GM23338 (cell line): ENCODE measurements around the gene BTRC. TPM values are rescaled to one million over a fixed set of nuclear protein-coding genes. Genes with fewer than 3 reads are reported as not detected.

Source experiments
- ATAC-seq: fragments of 200-7000 bp; cut with Tn5 transposase; 3 replicates; pipeline ENCODE4 v1.9.1; 2020
- DNase-seq: peaks from one replicate; pipeline ENCODE4 v3.0.0-alpha.2; 2015; ENCODE audit warnings: low spot score
- H2AFZ ChIP-seq: fragments of 200-600 bp; sonication (generic); 2 replicates; pipeline ENCODE4 v1.8.0; 2016; ENCODE audit warnings: antibody characterized with exemption, mild to moderate bottlenecking, moderate library complexity
- H3F3A ChIP-seq: fragments of 200-600 bp; sonication (generic); replicated peaks from 2 replicates; pipeline ENCODE4 v1.8.0; 2017; ENCODE audit warnings: antibody characterized with exemption, mixed run types, low read depth
- H3K27ac ChIP-seq: fragments of 200-600 bp; sonication (generic); 2 replicates; pipeline ENCODE4 v1.6.1; 2016; ENCODE audit warnings: low read depth
- H3K27me3 ChIP-seq: fragments of 200-600 bp; sonication (generic); 2 replicates; pipeline ENCODE4 v1.8.0; 2016; ENCODE audit warnings: mild to moderate bottlenecking, mixed run types, moderate library complexity; ENCODE audit not compliant: insufficient read depth
- H3K36me3 ChIP-seq: fragments of 200-600 bp; sonication (generic); 2 replicates; pipeline ENCODE4 v1.8.0; 2016; ENCODE audit warnings: mild to moderate bottlenecking; ENCODE audit not compliant: insufficient read depth
- H3K4me1 ChIP-seq: fragments of 200-600 bp; sonication (generic); 2 replicates; pipeline ENCODE4 v1.8.0; 2016; ENCODE audit warnings: mild to moderate bottlenecking, moderate library complexity; ENCODE audit not compliant: insufficient read depth
- H3K4me2 ChIP-seq: fragments of 200-600 bp; sonication (generic); 2 replicates; pipeline ENCODE4 v1.7.1; 2017; ENCODE audit warnings: mixed run types
- H3K4me3 ChIP-seq: fragments of 200-600 bp; sonication (generic); 2 replicates; pipeline ENCODE4 v1.6.1; 2016; ENCODE audit warnings: mixed run types
- H3K79me2 ChIP-seq: fragments of 200-600 bp; sonication (generic); replicated peaks from 2 replicates; pipeline ENCODE4 v1.8.0; 2017; ENCODE audit warnings: mild to moderate bottlenecking; ENCODE audit not compliant: insufficient read depth
- H3K9me2 ChIP-seq: fragments of 200-600 bp; sonication (generic); 2 replicates; pipeline ENCODE4 v1.8.0; 2017; ENCODE audit not compliant: insufficient read depth
- H4K20me1 ChIP-seq: fragments of 200-600 bp; sonication (generic); replicated peaks from 2 replicates; pipeline ENCODE4 v1.8.0; 2017; ENCODE audit warnings: mild to moderate bottlenecking; ENCODE audit not compliant: insufficient read depth
- H3K27ac Mint-ChIP-seq: 2 replicates; pipeline ENCODE4 v1.8.0; 2020; ENCODE audit warnings: inconsistent platforms, mild to moderate bottlenecking, moderate library complexity, mixed read lengths
- H3K27me3 Mint-ChIP-seq: 3 replicates; pipeline ENCODE4 v1.8.0; 2022; ENCODE audit warnings: low read depth, mild to moderate bottlenecking, moderate library complexity, mixed read lengths, inconsistent platforms; ENCODE audit not compliant: insufficient read depth, poor library complexity
- H3K36me3 Mint-ChIP-seq: 3 replicates; pipeline ENCODE4 v1.8.0; 2021; ENCODE audit warnings: low read depth, mild to moderate bottlenecking, inconsistent platforms, moderate library complexity, mixed read lengths
- H3K4me1 Mint-ChIP-seq: 3 replicates; pipeline ENCODE4 v1.8.0; 2020; ENCODE audit warnings: mild to moderate bottlenecking, inconsistent platforms, mixed read lengths
- H3K4me3 Mint-ChIP-seq: 3 replicates; pipeline ENCODE4 v1.8.0; 2021; ENCODE audit warnings: moderate library complexity, mild to moderate bottlenecking, inconsistent platforms, mixed read lengths
- H3K9me3 Mint-ChIP-seq: 3 replicates; pipeline ENCODE4 v1.8.0; 2020; ENCODE audit warnings: moderate library complexity, mild to moderate bottlenecking, inconsistent platforms, mixed read lengths
- CREB1 ChIP-seq: fragments of 250-450 bp; sonication (Bioruptor Pico); IDR thresholded peaks from 2 replicates; pipeline ENCODE4 v1.5.0; 2020; ENCODE audit warnings: low read depth, mild to moderate bottlenecking, moderate library complexity
- EZH2 ChIP-seq: fragments of 200-600 bp; sonication (generic); IDR thresholded peaks from one replicate; pipeline ENCODE4 v1.8.0; 2017; ENCODE audit warnings: antibody characterized with exemption, mild to moderate bottlenecking, low read depth; ENCODE audit not compliant: unreplicated experiment
- JUNB ChIP-seq: IDR thresholded peaks from one replicate; pipeline ENCODE4 v1.6.1; 2016; ENCODE audit warnings: antibody characterized with exemption; ENCODE audit not compliant: unreplicated experiment
- POLR2AphosphoS5 ChIP-seq: IDR thresholded peaks from 2 replicates; pipeline ENCODE4 v1.6.1; 2016; ENCODE audit warnings: antibody characterized with exemption, low read depth
- STAT1 ChIP-seq: IDR thresholded peaks from one replicate; pipeline ENCODE4 v1.6.1; 2016; ENCODE audit warnings: antibody characterized with exemption; ENCODE audit not compliant: unreplicated experiment
- ZNF114 ChIP-seq: fragments of 250-450 bp; sonication (Bioruptor Pico); IDR thresholded peaks from 2 replicates; pipeline ENCODE4 v1.5.0; 2020; ENCODE audit warnings: mild to moderate bottlenecking, moderate library complexity
- ZNF331 ChIP-seq: fragments of 250-450 bp; sonication (Bioruptor Pico); IDR thresholded peaks from 2 replicates; pipeline ENCODE4 v1.5.0; 2020; ENCODE audit warnings: low read depth, mild to moderate bottlenecking, moderate library complexity
- polyA plus RNA-seq: library from polyadenylated mRNA; unstranded; fragments of >200 nt; fragmentation: Nextera tagmentation; extraction: Ambion mirVana; gene quantifications from 2 replicates; pipeline ENCODE4 v1.2.1, GENCODE V29; 2016
- total RNA-seq: library from RNA; depleted of rRNA; stranded (reverse); fragments of >200 nt; shearing (Covaris generic); gene quantifications from 2 replicates; pipeline ENCODE4 v1.2.3, GENCODE V29; 2014
- TF ChIP-seq, protein P1 (sequence below), 2 experiments: fragments of 200-600 bp in 1 of 2; sonication (generic) in 1 of 2; conservative IDR thresholded peaks; 2 replicates each; pipeline versions ENCODE4 v1.5.1 to v1.6.1; 2016 to 2017; ENCODE audit warnings: antibody characterized with exemption in 2 of 2, low read depth in 2 of 2, mild to moderate bottlenecking in 2 of 2, moderate library complexity in 1 of 2
- TF ChIP-seq, protein P2 (sequence below): IDR thresholded peaks from 2 replicates; pipeline ENCODE4 v1.6.1; 2016; ENCODE audit warnings: antibody characterized with exemption
- TF ChIP-seq, protein P3 (sequence below): IDR thresholded peaks from one replicate; pipeline ENCODE4 v1.6.1; 2018; ENCODE audit warnings: antibody characterized with exemption; ENCODE audit not compliant: unreplicated experiment
- TF ChIP-seq, protein P4 (sequence below): fragments of 250-450 bp; sonication (Bioruptor Pico); IDR thresholded peaks from 2 replicates; pipeline ENCODE4 v1.5.0; 2020; ENCODE audit warnings: mild to moderate bottlenecking, moderate library complexity

BTRC gene
- total and polyA plus RNA-seq, 2 experiments from 2014 or later: 10.0 to 17.5 TPM

DNA sequence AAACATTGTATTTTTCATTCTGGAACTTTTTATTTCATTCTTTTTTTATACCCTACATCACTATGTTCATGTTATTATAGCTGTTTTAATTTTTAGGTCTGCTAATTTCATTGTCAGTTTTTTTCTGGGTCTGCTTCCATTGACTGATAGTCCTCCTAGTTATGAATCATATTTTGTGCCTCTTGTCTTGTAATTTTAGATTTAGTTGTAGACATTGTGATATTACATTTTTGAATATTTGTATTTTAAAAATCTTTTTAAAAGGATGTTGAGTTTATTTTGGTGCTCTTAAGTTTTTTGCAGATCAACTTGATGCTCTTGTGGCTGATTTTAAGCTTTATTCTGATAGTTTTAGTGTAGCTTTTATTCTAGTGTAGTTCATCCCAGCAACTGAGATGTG is 57.6 kb downstream of the BTRC start:
- Histone ChIP-seq H2AFZ (no peak overlapping the region), H3K79me2 (peaks cover 3% of the 10 kb centered on the region; the same call in 1 of the 2 replicates), H3F3A (no peaks in the 10 kb centered on the region), H3K36me3 (no peaks in the 10 kb centered on the region), H3K4me1 (no peaks in the 10 kb centered on the region), H3K4me3 (no peak overlapping the region), H3K27me3 (no peaks in the 10 kb centered on the region), H3K9me2 (no peaks in the 10 kb centered on the region), H4K20me1 (no peaks in the 10 kb centered on the region), H3K27ac (no peak overlapping the region), H3K4me2 (no peak overlapping the region)
- H3K36me3 Mint-ChIP-seq: peaks cover 3% of the 10 kb centered on the region; the same call in 1 of the 3 replicates
- TF ChIP-seq ZNF114 (CRISPR knock-in tag) (no peak), STAT1 (no peak), CREB1 (CRISPR knock-in tag) (no peak), POLR2AphosphoS5 (no peak), ZNF331 (CRISPR knock-in tag) (no peak), EZH2 (no peak), JUNB (no peak)
- TF ChIP-seq, protein P1, sequence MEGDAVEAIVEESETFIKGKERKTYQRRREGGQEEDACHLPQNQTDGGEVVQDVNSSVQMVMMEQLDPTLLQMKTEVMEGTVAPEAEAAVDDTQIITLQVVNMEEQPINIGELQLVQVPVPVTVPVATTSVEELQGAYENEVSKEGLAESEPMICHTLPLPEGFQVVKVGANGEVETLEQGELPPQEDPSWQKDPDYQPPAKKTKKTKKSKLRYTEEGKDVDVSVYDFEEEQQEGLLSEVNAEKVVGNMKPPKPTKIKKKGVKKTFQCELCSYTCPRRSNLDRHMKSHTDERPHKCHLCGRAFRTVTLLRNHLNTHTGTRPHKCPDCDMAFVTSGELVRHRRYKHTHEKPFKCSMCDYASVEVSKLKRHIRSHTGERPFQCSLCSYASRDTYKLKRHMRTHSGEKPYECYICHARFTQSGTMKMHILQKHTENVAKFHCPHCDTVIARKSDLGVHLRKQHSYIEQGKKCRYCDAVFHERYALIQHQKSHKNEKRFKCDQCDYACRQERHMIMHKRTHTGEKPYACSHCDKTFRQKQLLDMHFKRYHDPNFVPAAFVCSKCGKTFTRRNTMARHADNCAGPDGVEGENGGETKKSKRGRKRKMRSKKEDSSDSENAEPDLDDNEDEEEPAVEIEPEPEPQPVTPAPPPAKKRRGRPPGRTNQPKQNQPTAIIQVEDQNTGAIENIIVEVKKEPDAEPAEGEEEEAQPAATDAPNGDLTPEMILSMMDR (conservative IDR thresholded peaks at IDR 0.05; ENCODE audit: low read depth in 2 of 2): no peak
- TF ChIP-seq, protein P2, sequence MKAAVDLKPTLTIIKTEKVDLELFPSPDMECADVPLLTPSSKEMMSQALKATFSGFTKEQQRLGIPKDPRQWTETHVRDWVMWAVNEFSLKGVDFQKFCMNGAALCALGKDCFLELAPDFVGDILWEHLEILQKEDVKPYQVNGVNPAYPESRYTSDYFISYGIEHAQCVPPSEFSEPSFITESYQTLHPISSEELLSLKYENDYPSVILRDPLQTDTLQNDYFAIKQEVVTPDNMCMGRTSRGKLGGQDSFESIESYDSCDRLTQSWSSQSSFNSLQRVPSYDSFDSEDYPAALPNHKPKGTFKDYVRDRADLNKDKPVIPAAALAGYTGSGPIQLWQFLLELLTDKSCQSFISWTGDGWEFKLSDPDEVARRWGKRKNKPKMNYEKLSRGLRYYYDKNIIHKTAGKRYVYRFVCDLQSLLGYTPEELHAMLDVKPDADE: no peak
- TF ChIP-seq, protein P3, sequence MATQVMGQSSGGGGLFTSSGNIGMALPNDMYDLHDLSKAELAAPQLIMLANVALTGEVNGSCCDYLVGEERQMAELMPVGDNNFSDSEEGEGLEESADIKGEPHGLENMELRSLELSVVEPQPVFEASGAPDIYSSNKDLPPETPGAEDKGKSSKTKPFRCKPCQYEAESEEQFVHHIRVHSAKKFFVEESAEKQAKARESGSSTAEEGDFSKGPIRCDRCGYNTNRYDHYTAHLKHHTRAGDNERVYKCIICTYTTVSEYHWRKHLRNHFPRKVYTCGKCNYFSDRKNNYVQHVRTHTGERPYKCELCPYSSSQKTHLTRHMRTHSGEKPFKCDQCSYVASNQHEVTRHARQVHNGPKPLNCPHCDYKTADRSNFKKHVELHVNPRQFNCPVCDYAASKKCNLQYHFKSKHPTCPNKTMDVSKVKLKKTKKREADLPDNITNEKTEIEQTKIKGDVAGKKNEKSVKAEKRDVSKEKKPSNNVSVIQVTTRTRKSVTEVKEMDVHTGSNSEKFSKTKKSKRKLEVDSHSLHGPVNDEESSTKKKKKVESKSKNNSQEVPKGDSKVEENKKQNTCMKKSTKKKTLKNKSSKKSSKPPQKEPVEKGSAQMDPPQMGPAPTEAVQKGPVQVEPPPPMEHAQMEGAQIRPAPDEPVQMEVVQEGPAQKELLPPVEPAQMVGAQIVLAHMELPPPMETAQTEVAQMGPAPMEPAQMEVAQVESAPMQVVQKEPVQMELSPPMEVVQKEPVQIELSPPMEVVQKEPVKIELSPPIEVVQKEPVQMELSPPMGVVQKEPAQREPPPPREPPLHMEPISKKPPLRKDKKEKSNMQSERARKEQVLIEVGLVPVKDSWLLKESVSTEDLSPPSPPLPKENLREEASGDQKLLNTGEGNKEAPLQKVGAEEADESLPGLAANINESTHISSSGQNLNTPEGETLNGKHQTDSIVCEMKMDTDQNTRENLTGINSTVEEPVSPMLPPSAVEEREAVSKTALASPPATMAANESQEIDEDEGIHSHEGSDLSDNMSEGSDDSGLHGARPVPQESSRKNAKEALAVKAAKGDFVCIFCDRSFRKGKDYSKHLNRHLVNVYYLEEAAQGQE: no peak
- TF ChIP-seq, protein P4, sequence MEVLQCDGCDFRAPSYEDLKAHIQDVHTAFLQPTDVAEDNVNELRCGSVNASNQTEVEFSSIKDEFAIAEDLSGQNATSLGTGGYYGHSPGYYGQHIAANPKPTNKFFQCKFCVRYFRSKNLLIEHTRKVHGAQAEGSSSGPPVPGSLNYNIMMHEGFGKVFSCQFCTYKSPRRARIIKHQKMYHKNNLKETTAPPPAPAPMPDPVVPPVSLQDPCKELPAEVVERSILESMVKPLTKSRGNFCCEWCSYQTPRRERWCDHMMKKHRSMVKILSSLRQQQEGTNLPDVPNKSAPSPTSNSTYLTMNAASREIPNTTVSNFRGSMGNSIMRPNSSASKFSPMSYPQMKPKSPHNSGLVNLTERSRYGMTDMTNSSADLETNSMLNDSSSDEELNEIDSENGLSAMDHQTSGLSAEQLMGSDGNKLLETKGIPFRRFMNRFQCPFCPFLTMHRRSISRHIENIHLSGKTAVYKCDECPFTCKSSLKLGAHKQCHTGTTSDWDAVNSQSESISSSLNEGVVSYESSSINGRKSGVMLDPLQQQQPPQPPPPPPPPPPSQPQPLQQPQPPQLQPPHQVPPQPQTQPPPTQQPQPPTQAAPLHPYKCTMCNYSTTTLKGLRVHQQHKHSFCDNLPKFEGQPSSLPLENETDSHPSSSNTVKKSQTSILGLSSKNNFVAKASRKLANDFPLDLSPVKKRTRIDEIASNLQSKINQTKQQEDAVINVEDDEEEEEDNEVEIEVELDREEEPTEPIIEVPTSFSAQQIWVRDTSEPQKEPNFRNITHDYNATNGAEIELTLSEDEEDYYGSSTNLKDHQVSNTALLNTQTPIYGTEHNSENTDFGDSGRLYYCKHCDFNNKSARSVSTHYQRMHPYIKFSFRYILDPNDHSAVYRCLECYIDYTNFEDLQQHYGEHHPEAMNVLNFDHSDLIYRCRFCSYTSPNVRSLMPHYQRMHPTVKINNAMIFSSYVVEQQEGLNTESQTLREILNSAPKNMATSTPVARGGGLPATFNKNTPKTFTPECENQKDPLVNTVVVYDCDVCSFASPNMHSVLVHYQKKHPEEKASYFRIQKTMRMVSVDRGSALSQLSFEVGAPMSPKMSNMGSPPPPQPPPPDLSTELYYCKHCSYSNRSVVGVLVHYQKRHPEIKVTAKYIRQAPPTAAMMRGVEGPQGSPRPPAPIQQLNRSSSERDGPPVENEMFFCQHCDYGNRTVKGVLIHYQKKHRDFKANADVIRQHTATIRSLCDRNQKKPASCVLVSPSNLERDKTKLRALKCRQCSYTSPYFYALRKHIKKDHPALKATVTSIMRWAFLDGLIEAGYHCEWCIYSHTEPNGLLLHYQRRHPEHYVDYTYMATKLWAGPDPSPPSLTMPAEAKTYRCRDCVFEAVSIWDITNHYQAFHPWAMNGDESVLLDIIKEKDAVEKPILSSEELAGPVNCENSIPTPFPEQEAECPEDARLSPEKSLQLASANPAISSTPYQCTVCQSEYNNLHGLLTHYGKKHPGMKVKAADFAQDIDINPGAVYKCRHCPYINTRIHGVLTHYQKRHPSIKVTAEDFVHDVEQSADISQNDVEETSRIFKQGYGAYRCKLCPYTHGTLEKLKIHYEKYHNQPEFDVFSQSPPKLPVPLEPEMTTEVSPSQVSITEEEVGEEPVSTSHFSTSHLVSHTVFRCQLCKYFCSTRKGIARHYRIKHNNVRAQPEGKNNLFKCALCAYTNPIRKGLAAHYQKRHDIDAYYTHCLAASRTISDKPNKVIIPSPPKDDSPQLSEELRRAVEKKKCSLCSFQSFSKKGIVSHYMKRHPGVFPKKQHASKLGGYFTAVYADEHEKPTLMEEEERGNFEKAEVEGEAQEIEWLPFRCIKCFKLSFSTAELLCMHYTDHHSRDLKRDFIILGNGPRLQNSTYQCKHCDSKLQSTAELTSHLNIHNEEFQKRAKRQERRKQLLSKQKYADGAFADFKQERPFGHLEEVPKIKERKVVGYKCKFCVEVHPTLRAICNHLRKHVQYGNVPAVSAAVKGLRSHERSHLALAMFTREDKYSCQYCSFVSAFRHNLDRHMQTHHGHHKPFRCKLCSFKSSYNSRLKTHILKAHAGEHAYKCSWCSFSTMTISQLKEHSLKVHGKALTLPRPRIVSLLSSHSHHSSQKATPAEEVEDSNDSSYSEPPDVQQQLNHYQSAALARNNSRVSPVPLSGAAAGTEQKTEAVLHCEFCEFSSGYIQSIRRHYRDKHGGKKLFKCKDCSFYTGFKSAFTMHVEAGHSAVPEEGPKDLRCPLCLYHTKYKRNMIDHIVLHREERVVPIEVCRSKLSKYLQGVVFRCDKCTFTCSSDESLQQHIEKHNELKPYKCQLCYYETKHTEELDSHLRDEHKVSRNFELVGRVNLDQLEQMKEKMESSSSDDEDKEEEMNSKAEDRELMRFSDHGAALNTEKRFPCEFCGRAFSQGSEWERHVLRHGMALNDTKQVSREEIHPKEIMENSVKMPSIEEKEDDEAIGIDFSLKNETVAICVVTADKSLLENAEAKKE (CRISPR knock-in tag): no peak
- H3K27ac Mint-ChIP-seq: no peak overlapping the region
- no peak for ATAC-seq
- no peaks in the 10 kb centered on the region for H3K4me1 Mint-ChIP-seq
- H3K9me3 Mint-ChIP-seq: peaks cover 4% of the 10 kb centered on the region; the same call in 2 of the 3 replicates
- H3K27me3 Mint-ChIP-seq: peaks cover 2% of the 10 kb centered on the region
- no peak for DNase-seq
- no peak overlapping the region for H3K4me3 Mint-ChIP-seq
